NCI-H1694 (cell line): Measurements from ENCODE around the gene RACGAP1.

Experiments used
- DNase-seq: peaks from one replicate; lab custom pipeline; 2025; lab: John Stamatoyannopoulos, UW

Gene RACGAP1, protein sequence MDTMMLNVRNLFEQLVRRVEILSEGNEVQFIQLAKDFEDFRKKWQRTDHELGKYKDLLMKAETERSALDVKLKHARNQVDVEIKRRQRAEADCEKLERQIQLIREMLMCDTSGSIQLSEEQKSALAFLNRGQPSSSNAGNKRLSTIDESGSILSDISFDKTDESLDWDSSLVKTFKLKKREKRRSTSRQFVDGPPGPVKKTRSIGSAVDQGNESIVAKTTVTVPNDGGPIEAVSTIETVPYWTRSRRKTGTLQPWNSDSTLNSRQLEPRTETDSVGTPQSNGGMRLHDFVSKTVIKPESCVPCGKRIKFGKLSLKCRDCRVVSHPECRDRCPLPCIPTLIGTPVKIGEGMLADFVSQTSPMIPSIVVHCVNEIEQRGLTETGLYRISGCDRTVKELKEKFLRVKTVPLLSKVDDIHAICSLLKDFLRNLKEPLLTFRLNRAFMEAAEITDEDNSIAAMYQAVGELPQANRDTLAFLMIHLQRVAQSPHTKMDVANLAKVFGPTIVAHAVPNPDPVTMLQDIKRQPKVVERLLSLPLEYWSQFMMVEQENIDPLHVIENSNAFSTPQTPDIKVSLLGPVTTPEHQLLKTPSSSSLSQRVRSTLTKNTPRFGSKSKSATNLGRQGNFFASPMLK

DNA sequence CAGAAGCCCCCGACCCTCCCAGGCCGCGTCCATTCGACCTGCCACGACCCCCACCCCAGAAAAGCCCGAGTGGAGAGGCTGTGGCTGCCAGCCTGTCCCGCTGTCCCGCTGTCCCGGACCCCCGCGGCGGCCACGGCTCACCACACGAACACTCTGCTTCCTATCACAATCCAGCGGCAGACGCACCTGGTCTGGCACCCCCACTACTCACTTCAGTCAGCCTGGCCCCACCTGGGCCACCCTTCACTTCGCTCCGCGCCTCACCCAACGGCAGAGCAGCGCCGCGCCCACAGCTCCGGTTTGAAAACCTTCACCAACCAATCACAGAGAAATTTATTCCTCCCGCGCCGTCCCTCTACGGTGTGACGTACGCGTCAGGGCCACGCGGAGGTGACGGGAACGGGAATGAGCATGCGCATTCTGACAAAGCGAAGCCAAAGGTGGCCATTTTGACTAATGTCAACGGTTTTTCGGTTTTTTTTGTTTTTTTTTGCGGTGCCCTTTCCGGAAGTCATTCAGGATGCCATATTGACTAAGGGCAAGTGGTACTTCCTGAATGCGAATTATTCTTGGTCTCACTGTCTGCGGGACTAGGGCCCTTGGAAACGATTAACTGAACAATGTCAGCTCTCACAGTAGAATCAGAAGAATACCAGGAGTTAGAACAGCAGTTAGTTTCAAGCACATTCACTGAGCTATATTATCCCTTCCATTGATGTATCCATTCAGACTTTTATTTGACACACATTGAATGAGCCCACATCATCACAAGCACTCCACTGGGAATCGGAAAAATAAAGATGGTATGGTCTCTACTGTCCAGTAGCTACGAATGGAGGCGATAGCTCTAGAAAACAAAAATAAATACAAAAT, at the start of gene RACGAP1:
Gene RACGAP1, minus strand, starts transcription at position 308 of the 873 bp plus-strand sequence. CDS start 8,779 bp downstream, outside the sequence.
- DNase-seq = peak; percentile 99

DNA sequence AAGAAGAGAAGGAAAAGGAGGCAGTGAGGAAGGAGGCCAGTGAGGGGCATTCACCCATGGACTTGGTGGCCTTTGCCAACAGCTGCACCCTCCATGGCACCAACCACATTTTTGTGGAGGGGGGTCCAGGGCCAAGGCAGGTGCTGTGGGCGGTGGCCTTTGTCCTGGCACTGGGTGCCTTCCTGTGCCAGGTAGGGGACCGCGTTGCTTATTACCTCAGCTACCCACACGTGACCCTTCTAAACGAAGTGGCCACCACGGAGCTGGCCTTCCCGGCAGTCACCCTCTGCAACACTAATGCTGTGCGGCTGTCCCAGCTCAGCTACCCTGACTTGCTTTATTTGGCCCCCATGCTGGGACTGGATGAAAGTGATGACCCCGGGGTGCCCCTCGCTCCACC, 48.4 kb upstream of the RACGAP1 start:
- no peak for DNase-seq

DNA sequence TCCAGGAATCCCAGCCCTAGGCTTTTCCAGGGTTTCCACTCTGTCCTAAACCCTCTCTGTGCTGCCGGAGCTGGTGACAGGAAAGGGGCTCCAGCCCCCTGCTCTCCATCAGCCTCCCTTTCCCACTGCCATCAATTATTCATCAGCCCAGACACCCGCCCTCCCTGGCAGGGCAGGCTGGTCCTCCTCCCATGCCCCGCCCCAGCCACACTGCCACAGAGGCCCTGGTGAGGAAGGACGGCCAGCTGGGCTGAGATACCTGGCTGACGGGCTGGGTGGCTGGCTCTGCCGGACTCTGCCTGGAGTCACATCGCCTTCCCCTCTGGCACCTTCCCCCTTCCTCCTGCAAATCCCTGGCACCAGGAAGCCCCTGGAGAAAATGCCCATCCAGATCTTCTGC, 47.9 kb upstream of the RACGAP1 start:
- DNase-seq = no peak

DNA sequence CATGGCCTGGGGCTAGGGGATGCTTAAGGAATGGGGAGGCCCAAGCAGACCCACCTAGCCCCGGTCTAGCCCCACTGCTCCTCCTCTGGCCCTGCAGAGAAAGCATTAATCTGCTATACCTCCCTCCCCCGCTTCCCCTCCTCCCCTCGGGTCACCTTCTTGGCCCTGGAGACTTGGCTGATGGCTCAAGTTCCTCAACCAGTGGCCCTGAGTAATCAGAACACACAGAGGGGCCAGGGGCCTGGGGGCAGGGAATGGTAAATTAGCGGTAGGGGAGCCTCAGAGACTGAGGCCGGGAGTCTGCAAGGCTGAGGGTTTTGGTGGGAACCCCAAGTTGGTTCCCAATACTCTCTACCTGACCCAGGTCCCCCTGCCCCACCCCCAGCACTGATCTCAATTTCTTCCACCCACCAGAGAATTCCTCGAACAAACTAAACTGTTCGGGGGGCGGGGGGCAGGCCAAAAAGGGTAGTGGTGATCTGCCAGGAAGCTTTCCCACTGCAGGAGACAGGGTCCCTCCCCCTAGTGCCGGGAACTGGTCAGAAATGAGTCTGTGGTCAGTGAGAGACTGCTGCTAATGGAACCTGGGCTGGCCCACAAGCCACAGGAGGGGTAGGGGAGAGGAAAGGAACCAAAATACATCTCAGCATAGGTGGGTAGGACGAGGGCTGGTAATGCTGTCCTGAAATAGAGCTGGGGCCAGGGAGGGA, 47.1 kb upstream of the RACGAP1 start:
- DNase-seq = no peak

DNA sequence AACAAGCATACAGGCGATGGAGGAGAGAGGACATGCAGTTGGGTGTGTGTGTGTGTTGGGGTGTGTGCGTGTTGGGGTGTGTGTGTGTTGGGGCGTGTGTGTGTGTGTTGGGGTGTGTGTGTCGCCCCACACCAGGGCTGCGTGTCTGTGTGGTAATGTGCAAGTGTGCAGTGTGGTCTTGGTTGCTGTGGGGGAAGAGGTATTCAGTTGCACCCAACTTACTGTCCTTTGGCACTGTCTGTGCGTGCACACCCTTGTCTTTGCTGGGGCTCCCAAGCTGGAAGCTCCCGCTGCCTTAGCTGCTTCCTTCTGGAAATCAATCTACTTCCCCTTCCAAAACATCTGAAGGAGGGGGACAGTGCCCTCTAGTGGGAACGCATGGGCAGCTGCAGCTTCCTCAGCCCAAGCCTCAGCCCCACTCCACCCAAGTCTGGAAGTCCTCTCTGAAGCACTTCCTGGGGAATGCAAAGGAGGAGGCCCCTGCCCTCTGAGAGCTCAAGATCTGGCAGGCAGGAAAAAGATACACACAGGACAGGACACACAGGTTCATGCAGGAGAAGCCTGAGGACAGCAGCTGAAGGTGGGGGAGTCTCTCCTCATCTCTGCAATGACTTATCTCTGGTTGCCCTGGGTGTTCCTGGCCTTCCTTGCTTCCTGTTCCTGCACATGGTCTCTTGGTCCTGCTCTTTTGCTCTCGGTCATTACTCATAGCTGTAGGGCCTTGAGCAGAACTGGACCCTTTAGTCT, 45.2 kb upstream of the RACGAP1 start:
- peak; percentile 48 for DNase-seq

DNA sequence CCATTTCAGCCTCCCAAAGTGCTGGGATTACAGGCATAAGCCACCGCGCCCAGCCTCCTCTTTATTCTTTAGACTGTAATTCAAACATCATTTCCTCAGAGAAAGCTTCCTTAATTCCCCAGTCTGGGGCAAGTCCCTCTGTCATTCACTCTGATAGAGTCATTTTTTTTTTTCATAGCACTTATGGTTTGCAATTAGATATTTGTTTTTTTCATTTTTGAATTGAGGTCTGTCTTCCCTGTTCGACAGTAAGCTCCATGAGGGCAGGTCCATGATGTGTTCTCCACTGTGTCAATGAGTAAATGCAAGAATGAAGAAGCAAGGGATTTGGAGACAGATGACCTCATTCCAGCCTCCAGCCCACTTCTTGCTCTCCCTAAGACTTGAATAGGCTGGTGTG, 44.2 kb upstream of the RACGAP1 start:
- no peak for DNase-seq

DNA sequence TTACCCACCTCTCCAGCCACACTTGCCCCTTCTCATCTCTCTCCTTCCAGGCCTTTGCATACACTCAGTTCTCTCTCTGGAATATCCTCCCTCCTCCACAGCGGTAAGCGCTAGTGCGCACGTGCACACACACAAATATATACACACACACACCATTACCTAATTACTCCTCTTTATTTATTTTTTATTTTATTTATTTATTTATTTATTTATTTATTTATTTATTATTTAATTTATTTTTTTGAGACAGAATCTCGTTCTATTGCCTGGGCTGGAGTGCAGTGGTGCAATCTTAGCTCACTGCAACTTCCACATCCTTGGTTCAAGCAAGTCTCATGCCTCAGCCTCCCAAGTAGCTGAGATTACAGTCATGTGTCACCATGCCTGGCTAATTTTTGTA, 43.8 kb upstream of the RACGAP1 start:
- no peak for DNase-seq

DNA sequence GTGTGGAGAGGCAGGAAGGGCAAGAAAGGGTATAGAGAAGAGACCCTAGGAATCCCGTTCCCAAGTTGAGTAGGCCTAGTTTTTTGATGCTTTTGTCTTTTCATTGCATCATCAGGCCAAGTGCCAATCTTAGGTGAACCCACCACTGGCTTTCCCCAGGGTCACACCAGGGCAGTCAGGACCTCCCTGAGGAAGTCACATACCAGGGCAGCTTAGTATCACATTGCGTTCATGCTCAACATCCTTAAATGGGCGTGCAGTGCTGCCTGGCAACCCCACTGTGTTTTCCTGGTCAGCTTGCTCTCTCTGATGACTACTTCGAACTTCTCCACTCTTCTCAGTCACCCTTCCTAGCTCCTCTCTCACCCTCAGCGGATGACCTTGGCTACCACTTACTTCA, 41.1 kb upstream of the RACGAP1 start:
- no peak for DNase-seq

DNA sequence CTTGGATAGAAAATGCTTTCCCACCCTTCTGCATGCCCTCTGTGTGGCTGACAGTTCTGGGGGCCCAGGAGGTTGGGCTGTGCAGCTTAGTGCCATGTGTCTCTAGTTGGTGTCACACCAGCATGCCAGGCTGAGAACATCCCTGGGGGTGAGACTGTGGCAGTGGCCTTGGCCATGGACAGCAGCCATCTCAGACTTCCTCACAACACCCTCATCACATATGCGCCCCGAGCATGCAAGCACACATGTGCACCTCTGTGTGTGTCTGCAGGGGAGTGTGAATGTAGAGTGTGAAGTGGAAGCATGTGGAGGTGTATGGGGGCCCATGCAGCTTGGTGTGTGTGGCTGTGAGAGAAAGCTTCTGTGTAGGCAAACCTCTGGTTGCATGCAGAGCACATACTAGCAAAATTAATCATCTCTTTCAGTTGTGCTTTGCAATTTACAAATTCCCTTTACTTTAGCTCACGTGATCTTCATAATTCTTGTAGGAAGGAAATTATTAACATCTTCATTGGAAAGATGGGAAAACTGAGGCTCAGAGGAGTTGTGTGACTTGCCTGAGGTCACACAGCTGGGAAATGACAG, 40.5 kb upstream of the RACGAP1 start:
- no peak for DNase-seq

DNA sequence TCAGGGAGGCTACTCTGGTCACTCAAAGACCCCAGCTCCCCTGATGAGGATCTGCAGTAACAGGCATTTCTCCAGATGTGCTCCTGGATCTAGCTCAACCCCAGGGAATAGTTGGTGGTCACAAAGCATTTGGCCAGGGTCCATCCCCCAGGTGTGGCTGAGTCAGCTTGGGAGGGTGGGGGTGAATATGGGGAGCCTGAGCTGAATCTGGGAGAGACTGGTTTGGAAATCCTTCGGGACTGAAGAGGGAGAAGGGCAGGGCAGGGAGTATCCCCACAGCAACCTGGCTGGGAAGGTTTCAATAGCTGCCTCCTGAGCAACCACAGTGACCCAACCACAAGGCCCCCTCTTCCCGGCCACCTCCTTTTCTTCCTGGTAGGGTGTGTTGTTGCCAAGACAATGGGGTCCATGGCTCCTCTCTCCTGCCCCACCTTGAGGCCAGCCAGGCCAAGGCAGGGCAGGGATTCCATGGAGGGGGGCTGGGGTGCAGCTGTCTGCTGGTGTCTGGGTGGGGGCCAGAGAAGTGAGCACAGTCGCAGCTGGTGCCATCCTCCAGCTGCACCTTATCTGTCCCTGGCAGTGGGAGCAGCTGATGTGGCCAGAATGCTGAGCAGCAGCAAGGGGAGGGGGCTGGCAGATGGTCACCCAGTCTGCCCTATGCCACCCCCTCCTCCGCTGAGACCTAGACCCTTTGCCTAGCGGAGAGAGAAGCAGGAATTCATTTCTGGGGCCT, 37.6 kb upstream of the RACGAP1 start:
- peak; percentile 16 for DNase-seq

DNA sequence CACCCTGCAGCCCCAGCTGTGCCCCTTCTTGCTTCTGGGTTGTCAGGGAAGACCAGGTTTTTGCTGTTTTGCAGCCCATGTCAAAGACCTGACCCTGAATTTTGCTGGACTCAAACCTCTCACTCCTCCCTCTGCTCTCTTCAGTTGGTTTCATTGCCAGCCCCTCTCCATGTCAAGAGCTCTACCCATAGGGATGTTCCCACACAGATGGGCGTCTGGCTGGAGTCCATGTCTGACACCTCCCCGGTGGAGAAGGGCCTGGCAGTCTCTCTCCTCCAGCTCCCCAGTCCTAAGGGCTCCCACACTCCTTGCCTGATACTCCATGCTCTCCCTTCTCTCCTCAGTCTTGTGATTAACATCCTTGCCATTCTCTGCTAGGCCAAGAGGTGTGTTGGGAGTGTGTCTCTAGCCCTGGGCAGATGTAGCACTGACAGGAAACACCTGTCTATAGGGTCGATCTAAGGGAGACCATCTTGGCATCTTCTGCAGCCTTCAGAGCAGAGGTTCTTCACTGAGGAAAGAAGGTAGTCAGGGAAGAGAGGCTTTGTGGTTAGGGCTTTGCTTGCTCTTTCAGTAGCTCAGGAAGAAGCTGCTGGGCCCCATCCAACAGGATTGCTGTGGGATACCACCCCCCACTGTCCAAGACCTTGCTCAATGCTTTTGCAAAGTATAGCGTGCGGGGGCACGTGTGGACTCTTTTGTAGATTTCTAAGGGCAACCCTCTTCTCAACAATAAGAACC, 36.8 kb upstream of the RACGAP1 start:
- DNase-seq = no peak

DNA sequence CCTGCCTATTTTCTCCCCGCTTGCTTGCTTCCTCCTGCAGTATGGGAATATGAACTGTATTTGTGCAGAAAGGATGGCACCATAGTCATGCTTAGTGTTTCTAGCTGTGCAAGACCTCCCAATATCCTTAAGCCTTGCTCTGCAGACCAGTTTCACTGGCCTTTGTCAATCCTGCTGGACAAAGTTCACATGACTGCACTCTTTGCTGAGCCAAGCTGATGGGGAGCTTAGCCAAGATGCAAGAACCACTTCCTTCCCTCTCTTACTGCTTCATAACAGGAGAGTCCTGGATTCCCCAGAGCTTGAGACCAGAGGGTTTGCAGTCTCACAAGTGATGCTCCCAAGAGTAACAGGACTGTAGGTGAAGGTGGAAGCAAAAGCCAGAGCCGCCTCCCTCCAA, 35.9 kb upstream of the RACGAP1 start:
- no peak for DNase-seq

DNA sequence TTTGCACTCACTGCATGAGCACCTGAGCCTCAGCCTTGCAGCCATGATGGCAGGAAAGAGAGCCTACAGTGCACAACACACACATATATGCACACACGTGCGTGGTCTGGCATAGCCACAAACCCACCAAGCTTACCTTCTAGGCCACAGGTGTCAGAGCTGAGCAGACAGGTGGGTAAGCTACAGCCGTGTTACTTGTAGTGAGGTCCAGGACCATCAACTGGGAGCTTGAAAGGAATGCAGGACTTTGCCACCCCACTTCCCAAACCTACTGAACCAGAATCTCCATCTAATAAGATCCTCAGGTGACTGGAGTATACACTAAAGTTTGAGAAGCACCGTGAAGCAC, 34.8 kb upstream of the RACGAP1 start:
- no peak for DNase-seq

DNA sequence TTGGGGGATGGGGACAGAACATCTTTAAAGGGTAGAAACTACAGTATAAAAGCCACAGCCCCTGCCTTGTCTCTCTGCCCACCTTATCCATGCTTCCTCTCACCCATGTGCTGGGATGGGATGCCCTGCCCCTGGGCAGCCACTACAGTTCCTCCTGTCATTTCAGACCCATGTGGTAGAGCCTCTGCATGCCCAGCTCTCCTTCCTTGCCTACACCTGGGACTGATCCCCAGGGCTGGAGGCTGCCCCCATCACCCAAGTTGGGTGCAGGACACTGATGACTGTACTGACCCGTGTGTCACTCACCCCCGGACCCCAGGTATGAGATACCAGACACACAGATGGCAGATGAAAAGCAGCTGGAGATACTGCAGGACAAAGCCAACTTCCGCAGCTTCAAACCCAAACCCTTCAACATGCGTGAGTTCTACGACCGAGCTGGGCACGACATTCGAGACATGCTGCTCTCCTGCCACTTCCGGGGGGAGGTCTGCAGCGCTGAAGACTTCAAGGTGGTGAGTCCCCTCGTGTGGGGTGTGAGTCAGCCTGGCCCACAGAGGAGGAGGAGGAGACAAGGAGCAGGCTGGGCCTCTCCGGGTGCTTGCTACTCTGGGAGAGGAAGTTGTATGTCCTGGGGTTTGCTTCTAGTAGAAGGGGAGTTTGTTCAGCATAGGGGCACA, 34.3 kb upstream of the RACGAP1 start:
- no peak for DNase-seq

DNA sequence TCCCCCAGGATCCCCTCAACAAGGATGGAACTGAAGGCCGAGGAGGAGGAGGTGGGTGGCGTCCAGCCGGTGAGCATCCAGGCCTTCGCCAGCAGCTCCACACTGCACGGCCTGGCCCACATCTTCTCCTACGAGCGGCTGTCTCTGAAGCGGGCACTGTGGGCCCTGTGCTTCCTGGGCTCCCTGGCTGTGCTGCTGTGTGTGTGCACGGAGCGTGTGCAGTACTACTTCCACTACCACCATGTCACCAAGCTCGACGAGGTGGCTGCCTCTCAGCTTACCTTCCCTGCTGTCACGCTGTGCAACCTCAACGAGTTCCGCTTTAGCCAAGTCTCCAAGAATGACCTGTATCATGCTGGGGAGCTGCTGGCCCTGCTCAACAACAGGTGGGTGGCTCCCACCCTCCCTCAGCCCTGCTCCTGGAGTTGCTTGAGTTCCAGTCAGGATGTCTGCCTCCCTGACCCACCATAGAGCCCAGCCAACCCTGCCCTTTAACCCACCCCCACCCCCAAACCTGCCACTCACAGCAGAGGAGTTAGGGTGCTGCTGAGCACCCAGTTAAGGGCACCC, 33.5 kb upstream of the RACGAP1 start:
- DNase-seq = no peak

DNA sequence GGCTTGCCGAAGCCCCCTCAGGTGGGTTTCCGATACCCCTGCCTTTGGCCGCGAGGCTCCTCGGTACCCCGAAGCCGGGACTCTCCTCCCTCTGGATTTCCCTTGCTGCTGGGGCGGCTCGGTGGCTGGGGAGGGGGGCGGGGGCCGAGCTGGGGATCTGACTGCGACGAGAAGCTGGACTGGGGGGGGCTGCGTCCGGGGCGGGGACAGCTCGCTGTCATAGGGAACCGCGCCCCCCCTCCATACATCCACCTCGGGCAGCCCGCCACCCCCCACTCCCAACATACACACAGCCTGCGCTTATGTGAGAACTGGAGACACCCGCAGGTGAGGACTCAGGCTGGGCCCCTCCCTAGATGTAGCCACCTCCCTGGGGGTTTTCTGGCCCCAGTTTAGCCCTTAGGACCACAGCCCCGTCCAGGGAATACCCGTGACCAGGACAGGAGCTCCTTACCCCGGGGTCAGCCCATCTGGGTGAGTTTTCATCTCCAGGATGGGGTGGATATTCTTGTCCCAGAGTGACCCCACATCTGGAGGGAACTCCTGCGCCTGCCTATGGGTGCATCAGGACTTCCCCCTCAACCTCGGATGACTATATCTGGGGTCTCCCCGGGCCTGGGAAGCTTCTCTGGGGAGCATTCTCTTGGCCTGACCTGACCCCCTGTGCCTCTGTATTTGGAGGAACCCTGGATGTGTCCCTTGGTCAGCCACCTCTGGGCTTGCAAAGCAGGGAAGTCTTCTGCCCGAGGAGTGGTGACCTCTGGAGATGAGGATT, 32.8 kb upstream of the RACGAP1 start:
- no peak for DNase-seq

DNA sequence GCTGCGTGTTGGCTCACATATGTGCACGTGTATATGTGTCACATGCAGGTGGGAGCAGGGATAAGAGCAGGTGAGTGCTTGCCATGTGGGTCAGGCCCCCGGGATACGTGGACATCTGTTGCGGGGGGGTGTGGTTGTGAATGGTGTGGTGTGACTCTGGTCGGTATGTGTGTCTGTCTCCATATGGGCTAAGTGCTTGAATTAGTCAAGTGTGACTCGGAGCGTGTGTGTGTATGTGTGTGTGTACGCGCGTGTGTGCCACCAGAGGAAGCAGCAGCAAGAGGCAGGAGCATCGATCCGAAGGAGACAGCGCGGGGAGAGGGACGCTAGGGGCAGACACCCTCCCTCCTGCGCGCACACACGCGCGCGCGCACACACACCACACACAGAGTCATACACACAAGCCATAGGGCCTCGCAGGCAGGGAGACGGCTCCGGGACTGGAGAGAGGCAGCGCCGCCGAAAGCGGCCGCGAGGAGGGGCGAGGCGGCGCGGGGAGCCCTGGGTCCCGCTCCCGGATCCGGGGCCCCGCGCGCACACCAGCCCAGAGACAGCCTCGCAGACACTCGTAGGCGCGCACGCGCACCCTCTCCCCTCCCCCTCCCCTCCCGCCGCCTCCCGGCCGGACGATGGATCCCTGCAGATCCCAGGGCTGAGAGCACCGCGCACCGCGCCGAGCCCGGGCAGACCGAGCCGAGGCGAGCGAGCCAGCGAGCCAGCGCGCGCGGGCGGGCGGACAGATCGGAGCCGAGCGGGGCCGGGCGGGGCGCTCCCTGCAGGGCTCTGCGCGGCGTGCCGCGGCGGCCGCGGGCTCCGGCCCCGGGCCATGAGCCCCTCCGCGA, 31.9 kb upstream of the RACGAP1 start, which contains the start of gene ASIC1:
Gene ASIC1, plus strand, starts transcription at position 597 of the 842 bp plus-strand sequence. CDS start 1,171 bp downstream, outside the sequence.
- DNase-seq = no peak
